GM18951 (cell line): ENCODE data around the gene EBF4.
"Not testable (repeated sequence)": the region's sequence is repeated elsewhere in the genome, so short reads cannot be mapped to it uniquely, and the experiment has no call there.

Experiments
- POLR2A ChIP-seq: IDR thresholded peaks from 4 replicates; pipeline ENCODE4 v1.6.1; 2011; ENCODE audit warnings: mild to moderate bottlenecking; ENCODE audit not compliant: insufficient read length, insufficient read depth; ENCODE audit errors: extremely low read depth
- in situ Hi-C: fragments of 300-500 bp; cut with MboI; formaldehyde crosslinking; loops from one replicate; pipeline ENCODE4 v1.12.0; 2022; ENCODE audit warnings: low sequenced_read_pairs, mixed read lengths, inconsistent platforms; ENCODE audit not compliant: unreplicated experiment

Gene EBF4

GRCh38 chr20:2798095-2798805, 105.7 kb downstream of the EBF4 start:
- TF ChIP-seq POLR2A, result no peak
- in situ Hi-C loops, result no loop called here

- no peak for TF ChIP-seq POLR2A
- in situ Hi-C loops, result no loop called here
Measured at GRCh38 chr20:2798814-2799213, 106.2 kb downstream of the EBF4 start.

GRCh38 chr20:2799271-2799670, 106.7 kb downstream of the EBF4 start:
- in situ Hi-C loops, result no loop called here

GRCh38 chr20:2799688-2800520, 107.3 kb downstream of the EBF4 start:
- in situ Hi-C loops, result no loop called here
- no peak for TF ChIP-seq POLR2A

More at GRCh38 chr20:2799271-2799670, 106.7 kb downstream of the EBF4 start:
- TF ChIP-seq POLR2A, result no peak

GRCh38 chr20:2800521-2801285, 108.1 kb downstream of the EBF4 start, which contains the start of gene CPXM1:
CPXM1 (minus strand) TSS chr20:2800627; CDS start chr20:2800572, 55 bp downstream.
- in situ Hi-C loops, result no loop called here

GRCh38 chr20:2801286-2801728, 108.7 kb downstream of the EBF4 start:
- in situ Hi-C loops, result no loop called here

More at GRCh38 chr20:2800521-2801285, 108.1 kb downstream of the EBF4 start, which contains the start of gene CPXM1:
- peak; percentile 70 for TF ChIP-seq POLR2A

DNA sequence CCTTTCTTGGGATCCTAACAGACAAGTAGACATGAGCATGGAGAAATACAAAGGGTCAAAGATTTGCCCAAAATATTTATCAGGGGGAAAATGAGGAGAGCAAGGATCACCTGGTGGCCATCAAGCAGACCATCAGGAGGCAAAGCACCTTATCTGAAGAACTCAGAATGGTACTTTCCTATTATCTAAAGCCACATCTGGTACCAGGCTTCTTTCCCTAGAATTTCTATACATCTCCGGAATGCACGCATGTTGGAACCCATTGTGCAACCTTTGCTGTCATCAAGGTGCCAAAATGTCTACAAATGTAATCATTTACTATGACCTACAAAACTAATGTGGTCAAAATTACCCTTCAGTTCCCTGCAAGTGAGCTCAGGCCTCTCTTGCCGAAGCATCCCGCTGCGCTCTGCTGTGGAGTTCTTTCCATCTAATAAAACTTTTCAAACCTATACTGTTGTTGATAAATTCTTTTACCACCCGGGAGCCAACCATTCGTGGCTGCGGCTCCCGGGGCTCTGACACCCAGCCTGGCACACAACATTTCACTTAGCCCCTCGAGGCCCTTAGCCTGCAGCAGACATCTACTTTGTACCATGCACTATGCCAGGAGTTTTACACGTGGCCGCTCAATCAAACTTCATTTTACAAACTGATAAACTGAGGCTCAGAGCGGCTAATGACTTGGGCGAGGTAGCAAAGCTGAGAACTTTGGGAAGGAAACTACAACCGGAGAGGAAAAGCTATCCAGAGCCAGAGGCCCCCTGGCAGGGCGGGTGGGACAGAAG, 111.7 kb downstream of the EBF4 start:
- no peak for TF ChIP-seq POLR2A
- in situ Hi-C loops, result no loop called here

More at GRCh38 chr20:2801286-2801728, 108.7 kb downstream of the EBF4 start:
- no peak for TF ChIP-seq POLR2A

GRCh38 chr20:2804852-2805688, 112.5 kb downstream of the EBF4 start:
- no peak for TF ChIP-seq POLR2A
- in situ Hi-C loops, result no loop called here

GRCh38 chr20:2805689-2806350, 113.2 kb downstream of the EBF4 start:
- no peak for TF ChIP-seq POLR2A
- in situ Hi-C loops, result no loop called here

GRCh38 chr20:2806351-2806701, 113.7 kb downstream of the EBF4 start:
- in situ Hi-C loops, result no loop called here
- no peak for TF ChIP-seq POLR2A

GRCh38 chr20:2807019-2807418, 114.4 kb downstream of the EBF4 start:
- in situ Hi-C loops, result no loop called here

GRCh38 chr20:2807929-2808328, 115.3 kb downstream of the EBF4 start:
- in situ Hi-C loops, result not testable (repeated sequence)

More at GRCh38 chr20:2807019-2807418, 114.4 kb downstream of the EBF4 start:
- TF ChIP-seq POLR2A, result no peak
